GM12864 (cell line): ENCODE data around the gene R3HCC1L.

Experiments used
- DNase-seq: peaks from one replicate; pipeline ENCODE4 v3.0.0-alpha.2; 2011; ENCODE audit warnings: low read depth
- H3K4me3 ChIP-seq: 2 replicates; pipeline ENCODE4 v1.5.1; 2011; ENCODE audit warnings: mild to moderate bottlenecking, low read depth, low read length, control low read depth
- TF ChIP-seq, protein P1 (sequence below): IDR thresholded peaks from 2 replicates; pipeline ENCODE4 v1.5.1; 2011; ENCODE audit warnings: low read depth, mild to moderate bottlenecking, moderate library complexity, low read length, control low read depth, inconsistent platforms; ENCODE audit errors: missing control alignments

Gene R3HCC1L

DNA sequence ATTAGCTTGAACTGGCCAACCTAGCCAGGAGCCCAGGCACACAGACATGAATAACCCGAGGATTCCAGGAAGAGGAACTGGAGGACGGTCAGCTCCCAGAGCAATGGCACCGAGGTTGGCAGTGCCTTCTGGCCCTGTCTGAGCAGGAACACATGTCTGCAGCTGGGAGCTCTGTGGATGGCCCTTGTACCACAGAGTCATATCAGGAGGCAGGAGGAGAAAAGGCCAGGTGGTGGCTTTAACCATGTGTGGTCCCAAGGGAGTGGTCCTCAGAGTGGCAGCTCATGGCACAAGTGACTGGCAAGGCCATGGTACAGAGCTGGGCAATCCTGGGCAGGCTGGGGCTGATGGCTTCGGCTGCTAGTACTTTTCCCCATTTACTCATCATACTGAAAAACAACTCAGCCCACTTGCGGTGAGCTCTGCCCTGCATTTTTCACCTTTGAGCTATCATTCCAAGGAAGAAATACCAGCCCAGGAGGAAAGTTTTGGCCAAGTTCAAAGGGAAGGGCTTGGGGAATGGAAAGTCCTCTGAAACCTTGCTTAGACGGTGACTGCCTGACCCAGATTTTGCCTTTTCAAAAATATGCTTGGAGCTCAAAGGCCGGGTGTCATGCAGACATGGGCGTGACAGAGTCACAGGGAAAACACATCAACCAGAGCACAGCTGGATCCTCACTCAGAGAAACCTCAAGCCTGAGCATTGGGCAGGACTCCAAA lies 159.3 kb downstream of the R3HCC1L start:
- no peak overlapping the region for H3K4me3 ChIP-seq
- TF ChIP-seq, protein P1, sequence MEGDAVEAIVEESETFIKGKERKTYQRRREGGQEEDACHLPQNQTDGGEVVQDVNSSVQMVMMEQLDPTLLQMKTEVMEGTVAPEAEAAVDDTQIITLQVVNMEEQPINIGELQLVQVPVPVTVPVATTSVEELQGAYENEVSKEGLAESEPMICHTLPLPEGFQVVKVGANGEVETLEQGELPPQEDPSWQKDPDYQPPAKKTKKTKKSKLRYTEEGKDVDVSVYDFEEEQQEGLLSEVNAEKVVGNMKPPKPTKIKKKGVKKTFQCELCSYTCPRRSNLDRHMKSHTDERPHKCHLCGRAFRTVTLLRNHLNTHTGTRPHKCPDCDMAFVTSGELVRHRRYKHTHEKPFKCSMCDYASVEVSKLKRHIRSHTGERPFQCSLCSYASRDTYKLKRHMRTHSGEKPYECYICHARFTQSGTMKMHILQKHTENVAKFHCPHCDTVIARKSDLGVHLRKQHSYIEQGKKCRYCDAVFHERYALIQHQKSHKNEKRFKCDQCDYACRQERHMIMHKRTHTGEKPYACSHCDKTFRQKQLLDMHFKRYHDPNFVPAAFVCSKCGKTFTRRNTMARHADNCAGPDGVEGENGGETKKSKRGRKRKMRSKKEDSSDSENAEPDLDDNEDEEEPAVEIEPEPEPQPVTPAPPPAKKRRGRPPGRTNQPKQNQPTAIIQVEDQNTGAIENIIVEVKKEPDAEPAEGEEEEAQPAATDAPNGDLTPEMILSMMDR: no peak
- no peak for DNase-seq

DNA sequence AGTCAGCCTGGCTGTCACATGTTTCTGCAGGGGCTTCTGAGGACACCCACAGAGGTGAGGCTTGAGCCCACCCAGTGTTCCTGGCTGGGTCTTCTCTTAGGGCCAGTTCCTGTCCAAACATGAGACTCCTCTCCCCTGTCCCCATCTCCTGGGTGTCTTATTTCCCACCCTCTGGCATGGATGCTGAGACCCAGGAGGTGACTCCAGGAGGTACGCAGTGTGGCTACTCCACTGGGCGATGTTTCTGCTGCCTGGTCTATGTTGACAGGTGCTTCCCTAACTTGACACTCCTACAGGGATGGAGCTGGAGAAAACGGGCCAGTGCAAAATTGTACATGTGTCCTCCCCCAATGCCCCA lies 159.8 kb downstream of the R3HCC1L start:
- TF ChIP-seq, protein P1: no peak
- no peak for DNase-seq
- H3K4me3 ChIP-seq: no peak overlapping the region
